GM23248 (cell line): ENCODE data around the gene OLFML3.

Source experiments
- EZH2 ChIP-seq: fragments of 200-600 bp; sonication (generic); IDR thresholded peaks from 2 replicates; pipeline ENCODE4 v1.6.1; 2018; ENCODE audit warnings: antibody characterized with exemption, mild to moderate bottlenecking; ENCODE audit not compliant: insufficient read depth, poor library complexity, severe bottlenecking
- EZH2phosphoT487 ChIP-seq: fragments of 200-600 bp; sonication (generic); IDR thresholded peaks from 2 replicates; pipeline ENCODE4 v1.6.1; 2018; ENCODE audit warnings: antibody characterized with exemption, moderate library complexity, mild to moderate bottlenecking, low read depth; ENCODE audit not compliant: insufficient read depth

DNA sequence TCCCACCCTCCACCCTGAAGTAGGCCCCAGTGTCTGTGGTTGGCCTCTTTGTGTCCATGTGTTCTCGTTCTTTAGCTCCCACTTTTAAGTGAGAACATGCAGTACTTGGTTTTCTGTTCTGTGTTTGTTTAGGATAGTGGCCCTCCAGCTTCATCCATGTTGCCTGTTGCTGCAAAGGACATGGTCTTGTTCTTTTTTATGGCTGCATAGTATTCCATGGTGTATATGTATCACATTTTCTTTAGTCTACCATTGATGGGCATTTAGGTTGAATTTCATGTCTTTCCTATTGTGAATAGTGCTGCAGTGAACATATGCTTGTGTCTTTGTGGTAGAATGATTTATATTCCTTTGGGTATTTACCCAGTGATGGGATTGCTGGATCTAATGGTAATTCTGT, 44.1 kb upstream of the OLFML3 start:
- TF ChIP-seq EZH2 (no peak), EZH2phosphoT487 (no peak)
